ENCODE data around the gene CALN1. TPM values are rescaled to one million over a fixed set of nuclear protein-coding genes. Genes with fewer than 3 reads are reported as not detected.

The CALN1 gene
- polyA plus RNA-seq, 1 donor (not counting 4 experiments of a cell fraction or from before 2014, with no cell fraction given), result not detected

GRCh38 chr7:71835056-71835455 lies 577.1 kb downstream of the CALN1 start:
- H3K4me2 ChIP-seq (ENCODE audit: control insufficient read depth, extremely low read depth, insufficient read depth, low read depth, low read length), result no peak overlapping the region
- dilution Hi-C loops (cut with MboI; ENCODE audit: extremely low pct_ligation_motif_present, low sequenced_read_pairs), result loop anchor here (25.0 kb wide), 1 partner anchor 102 kb away; no protein-coding TSS in a partner anchor
- H3K9me1 ChIP-seq (ENCODE audit: control insufficient read depth, extremely low read depth, insufficient read depth, low read length), result no peaks in the 10 kb centered on the region
- no peaks in the 10 kb centered on the region for H4K20me1 ChIP-seq (ENCODE audit: control insufficient read depth, extremely low read depth, insufficient read depth, low read length)
- no peak overlapping the region for H3K4me3 ChIP-seq (ENCODE audit: control insufficient read depth in 2 of 3, extremely low read depth in 1 of 3, insufficient read depth in 2 of 3, low read depth in 1 of 3, low read length in 3 of 3)
- no peaks in the 10 kb centered on the region for H3K4me1 ChIP-seq (ENCODE audit: control insufficient read depth, extremely low read depth, insufficient read depth, low read length)
- no peaks in the 10 kb centered on the region for H3K27me3 ChIP-seq (ENCODE audit: control insufficient read depth, extremely low read depth, insufficient read depth, low read length)
- TF ChIP-seq EZH2 (IDR thresholded peaks at IDR 0.05; ENCODE audit: low read length) (no peak), CTCF (optimal IDR thresholded peaks at IDR 0.05 in 1 of 3, IDR thresholded peaks at IDR 0.05 in 1 of 3, conservative IDR thresholded peaks at IDR 0.05 in 1 of 3; ENCODE audit: extremely low read depth in 1 of 3, insufficient read depth in 2 of 3, low read length in 3 of 3) (no peak)
- H2AFZ ChIP-seq (ENCODE audit: control insufficient read depth, low read length), result no peak overlapping the region
- no peak overlapping the region for H3K9ac ChIP-seq (ENCODE audit: control insufficient read depth, extremely low read depth, insufficient read depth, low read length)
- no peaks in the 10 kb centered on the region for H3K79me2 ChIP-seq (ENCODE audit: control insufficient read depth, insufficient read depth, low read length)
- no peaks in the 10 kb centered on the region for H3K36me3 ChIP-seq (ENCODE audit: control insufficient read depth in 2 of 2, extremely low read depth in 1 of 2, insufficient read depth in 2 of 2, low read length in 2 of 2)
- no peak overlapping the region for H3K27ac ChIP-seq (ENCODE audit: control insufficient read depth, insufficient read depth, low read length)
- no peaks in the 10 kb centered on the region for H3K9me3 ChIP-seq (ENCODE audit: control insufficient read depth, low read depth, low read length)
- FAIRE-seq, result no peak
- no peak for DNase-seq (ENCODE audit: low read depth, low spot score)

- no peaks in the 10 kb centered on the region for H4K20me1 ChIP-seq (ENCODE audit: control insufficient read depth, extremely low read depth, insufficient read depth, low read length)
- no peaks in the 10 kb centered on the region for H3K4me1 ChIP-seq (ENCODE audit: control insufficient read depth, extremely low read depth, insufficient read depth, low read length)
- DNase-seq (ENCODE audit: low read depth, low spot score), result no peak
- no peak for FAIRE-seq
- H3K9me3 ChIP-seq (ENCODE audit: control insufficient read depth, low read depth, low read length), result no peaks in the 10 kb centered on the region
- no peaks in the 10 kb centered on the region for H3K36me3 ChIP-seq (ENCODE audit: control insufficient read depth in 2 of 2, extremely low read depth in 1 of 2, insufficient read depth in 2 of 2, low read length in 2 of 2)
- no peaks in the 10 kb centered on the region for H3K79me2 ChIP-seq (ENCODE audit: control insufficient read depth, insufficient read depth, low read length)
- dilution Hi-C loops (cut with MboI; ENCODE audit: extremely low pct_ligation_motif_present, low sequenced_read_pairs), result loop anchor here (25.0 kb wide), 1 partner anchor 108 kb away; no protein-coding TSS in a partner anchor
- H3K4me3 ChIP-seq (ENCODE audit: control insufficient read depth in 2 of 3, extremely low read depth in 1 of 3, insufficient read depth in 2 of 3, low read depth in 1 of 3, low read length in 3 of 3), result no peak overlapping the region
- no peak overlapping the region for H3K9ac ChIP-seq (ENCODE audit: control insufficient read depth, extremely low read depth, insufficient read depth, low read length)
- H3K27me3 ChIP-seq (ENCODE audit: control insufficient read depth, extremely low read depth, insufficient read depth, low read length), result no peaks in the 10 kb centered on the region
- no peak overlapping the region for H3K4me2 ChIP-seq (ENCODE audit: control insufficient read depth, extremely low read depth, insufficient read depth, low read depth, low read length)
- H3K9me1 ChIP-seq (ENCODE audit: control insufficient read depth, extremely low read depth, insufficient read depth, low read length), result no peaks in the 10 kb centered on the region
- TF ChIP-seq EZH2 (IDR thresholded peaks at IDR 0.05; ENCODE audit: low read length), result no peak
- no peak for TF ChIP-seq CTCF (optimal IDR thresholded peaks at IDR 0.05 in 1 of 3, IDR thresholded peaks at IDR 0.05 in 1 of 3, conservative IDR thresholded peaks at IDR 0.05 in 1 of 3; ENCODE audit: extremely low read depth in 1 of 3, insufficient read depth in 2 of 3, low read length in 3 of 3)
- no peak overlapping the region for H3K27ac ChIP-seq (ENCODE audit: control insufficient read depth, insufficient read depth, low read length)
- H2AFZ ChIP-seq (ENCODE audit: control insufficient read depth, low read length), result no peak overlapping the region
These were observed 582.6 kb downstream of the CALN1 start for GRCh38 chr7:71829515-71829914.
